Parathyroid adenoma (tissue), 2 donors: ENCODE measurements around the gene FAM110C.
"Not testable (repeated sequence)": the region's sequence is repeated elsewhere in the genome, so short reads cannot be mapped to it uniquely, and the experiment has no call there.

ENCODE experiments used
- H2AFZ ChIP-seq: fragments of 300-600 bp; sonication (generic); one replicate; pipeline ENCODE4 v1.7.0; 2017; ENCODE audit warnings: antibody characterized with exemption, mild to moderate bottlenecking
- H3K27ac ChIP-seq: fragments of 300-600 bp; sonication (generic); one replicate; pipeline ENCODE4 v1.7.0; 2017
- H3K27me3 ChIP-seq: fragments of 300-600 bp; sonication (generic); one replicate; pipeline ENCODE4 v1.7.0; 2017; ENCODE audit warnings: low read length; ENCODE audit not compliant: control insufficient read depth, insufficient read depth
- H3K36me3 ChIP-seq: fragments of 300-600 bp; sonication (generic); one replicate; pipeline ENCODE4 v1.7.0; 2017; ENCODE audit warnings: low read length; ENCODE audit not compliant: control insufficient read depth, insufficient read depth
- H3K4me1 ChIP-seq: fragments of 300-600 bp; sonication (generic); one replicate; pipeline ENCODE4 v1.7.0; 2017; ENCODE audit warnings: control low read depth
- H3K4me2 ChIP-seq: fragments of 300-600 bp; sonication (generic); one replicate; pipeline ENCODE4 v1.7.0; 2017; ENCODE audit warnings: low read length
- H3K4me3 ChIP-seq: fragments of 300-600 bp; sonication (generic); one replicate; pipeline ENCODE4 v1.7.0; 2017; ENCODE audit warnings: low read depth, low read length
- H3K79me2 ChIP-seq: fragments of 300-600 bp; sonication (generic); one replicate; pipeline ENCODE4 v1.7.0; 2017; ENCODE audit warnings: control low read depth
- H3K9ac ChIP-seq: fragments of 300-600 bp; sonication (generic); one replicate; pipeline ENCODE4 v1.7.0; 2017; ENCODE audit warnings: mild to moderate bottlenecking
- H3K9me3 ChIP-seq: fragments of 300-600 bp; sonication (generic); one replicate; pipeline ENCODE4 v1.7.0; 2017; ENCODE audit warnings: low read length; ENCODE audit not compliant: control insufficient read depth
- CTCF ChIP-seq: fragments of 300-600 bp; sonication (generic); IDR thresholded peaks from one replicate; pipeline ENCODE4 v1.7.0; 2017; ENCODE audit warnings: antibody characterized with exemption, mild to moderate bottlenecking
- donor health status: primary hyperparathyroidism.

FAM110C gene

DNA sequence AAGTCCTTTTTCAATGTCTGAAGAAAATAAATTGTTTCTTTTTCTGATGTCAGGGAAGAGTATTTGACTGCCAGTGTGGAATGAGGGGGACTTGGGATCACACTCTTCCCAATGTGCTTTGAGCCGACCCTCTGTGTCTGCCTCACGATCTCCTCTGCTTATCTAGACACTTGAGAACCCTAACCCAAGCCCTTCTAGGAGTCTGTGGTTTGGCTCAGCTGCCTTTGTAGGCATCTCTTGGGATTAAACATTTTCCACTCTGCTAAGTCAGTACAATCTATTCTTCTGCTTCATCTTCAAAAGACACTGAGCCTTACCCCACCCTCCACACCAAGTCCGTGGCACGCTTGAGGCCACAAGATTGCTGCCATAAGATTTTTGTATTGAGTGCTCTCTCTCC is 19.4 kb downstream of the FAM110C start:
- no peaks in the 10 kb centered on the region for H3K4me1 ChIP-seq
- no peak overlapping the region for H2AFZ ChIP-seq
- no peaks in the 10 kb centered on the region for H3K79me2 ChIP-seq
- no peaks in the 10 kb centered on the region for H3K27me3 ChIP-seq
- H3K9me3 ChIP-seq: no peaks in the 10 kb centered on the region
- TF ChIP-seq CTCF: no peak
- H3K4me2 ChIP-seq: no peak overlapping the region
- H3K27ac ChIP-seq: no peak overlapping the region
- no peaks in the 10 kb centered on the region for H3K36me3 ChIP-seq
- H3K9ac ChIP-seq: no peak overlapping the region
- no peak overlapping the region for H3K4me3 ChIP-seq

- Histone ChIP-seq H3K27ac (no peak overlapping the region), H3K4me3 (no peak overlapping the region), H3K27me3 (no peaks in the 10 kb centered on the region), H3K4me2 (no peak overlapping the region), H3K4me1 (no peaks in the 10 kb centered on the region), H2AFZ (no peak overlapping the region), H3K9ac (no peak overlapping the region), H3K9me3 (no peaks in the 10 kb centered on the region), H3K36me3 (no peaks in the 10 kb centered on the region), H3K79me2 (no peaks in the 10 kb centered on the region)
- no peak for TF ChIP-seq CTCF
These were observed 20.8 kb downstream of the FAM110C start for GRCh38 chr2:25543-25942.

GRCh38 chr2:24591-24990 is 21.7 kb downstream of the FAM110C start:
- H3K4me2 ChIP-seq, H3K4me1 ChIP-seq, H3K27ac ChIP-seq, H3K27me3 ChIP-seq, H3K36me3 ChIP-seq, H3K79me2 ChIP-seq, H3K4me3 ChIP-seq, H3K9ac ChIP-seq, H3K9me3 ChIP-seq, H2AFZ ChIP-seq: not testable (repeated sequence)

DNA sequence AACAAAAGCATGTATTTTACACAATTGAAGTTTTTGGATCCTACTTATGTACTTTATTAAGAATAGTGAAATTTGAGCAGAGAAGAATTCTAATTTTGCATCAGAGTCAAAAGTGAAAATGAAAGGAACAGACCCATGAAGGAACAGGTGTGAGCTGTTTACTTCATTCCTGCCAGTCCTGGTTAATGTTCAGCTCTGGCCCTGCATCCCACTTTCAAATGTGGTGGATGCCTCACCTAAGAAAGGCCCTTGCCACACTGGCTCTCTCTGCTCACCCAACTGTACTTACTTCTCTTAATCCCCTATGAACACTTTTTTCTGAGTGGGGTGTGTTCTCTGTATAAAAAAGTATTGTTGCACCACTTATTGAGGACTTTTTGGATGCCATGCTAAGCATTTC is 22.2 kb downstream of the FAM110C start:
- Histone ChIP-seq H3K27ac (no peak overlapping the region), H3K9me3 (no peaks in the 10 kb centered on the region), H3K9ac (no peak overlapping the region), H3K4me1 (no peaks in the 10 kb centered on the region), H2AFZ (no peak overlapping the region), H3K4me2 (no peak overlapping the region), H3K4me3 (no peak overlapping the region), H3K36me3 (no peaks in the 10 kb centered on the region), H3K79me2 (no peaks in the 10 kb centered on the region), H3K27me3 (no peaks in the 10 kb centered on the region)
- no peak for TF ChIP-seq CTCF

DNA sequence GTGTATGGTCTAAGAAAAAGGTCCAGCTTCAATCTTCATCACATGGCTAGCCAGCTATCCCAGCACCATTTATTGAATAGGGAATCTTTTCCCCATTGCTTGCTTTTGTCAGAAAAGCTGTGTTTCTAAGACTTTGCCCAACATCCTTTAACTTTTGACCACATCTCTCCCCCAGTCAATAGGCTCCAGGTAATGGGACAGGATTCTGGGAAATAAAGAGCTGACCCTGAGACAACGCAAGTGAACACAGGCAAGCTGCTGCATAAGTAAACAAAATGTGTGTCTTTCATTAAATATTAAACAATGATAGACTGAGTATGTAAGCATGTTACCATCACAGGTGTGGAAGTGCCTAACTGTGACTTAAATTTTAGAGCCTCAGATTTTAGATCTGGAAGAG is 23.0 kb downstream of the FAM110C start:
- TF ChIP-seq CTCF: no peak
- Histone ChIP-seq H3K9me3 (no peaks in the 10 kb centered on the region), H3K27ac (no peak overlapping the region), H2AFZ (no peak overlapping the region), H3K4me3 (no peak overlapping the region), H3K4me2 (no peak overlapping the region), H3K9ac (no peak overlapping the region), H3K36me3 (no peaks in the 10 kb centered on the region), H3K79me2 (no peaks in the 10 kb centered on the region), H3K27me3 (no peaks in the 10 kb centered on the region), H3K4me1 (no peaks in the 10 kb centered on the region)

GRCh38 chr2:22244-22643 is 24.1 kb downstream of the FAM110C start:
- H3K4me1 ChIP-seq: not testable (repeated sequence)

DNA sequence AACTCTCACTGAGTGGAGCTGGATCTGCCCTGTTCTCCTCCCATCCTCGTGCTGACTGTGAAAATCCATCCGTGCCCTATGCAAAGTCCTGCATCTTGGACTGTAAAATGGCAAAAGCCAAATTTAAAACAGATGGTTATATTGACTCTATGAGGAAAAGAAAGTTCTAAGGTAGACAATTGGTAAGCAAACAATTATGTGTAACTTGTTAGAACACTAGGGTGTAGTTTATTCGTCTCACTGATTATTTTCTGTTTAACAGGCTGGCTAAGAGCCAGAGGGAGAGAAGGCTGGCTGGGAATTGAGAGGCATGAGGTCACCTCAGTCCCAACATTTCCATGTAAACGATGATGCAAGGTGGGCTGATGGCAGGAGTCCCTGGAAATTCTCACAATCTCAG is 26.0 kb downstream of the FAM110C start:
- H3K9ac ChIP-seq, H2AFZ ChIP-seq, H3K4me1 ChIP-seq, H3K27ac ChIP-seq, H3K27me3 ChIP-seq, H3K79me2 ChIP-seq, H3K4me3 ChIP-seq, H3K9me3 ChIP-seq, H3K36me3 ChIP-seq, H3K4me2 ChIP-seq: not testable (repeated sequence)

More at GRCh38 chr2:22244-22643, 24.1 kb downstream of the FAM110C start:
- H3K27me3 ChIP-seq, H3K36me3 ChIP-seq, H3K79me2 ChIP-seq, H3K4me3 ChIP-seq, H3K9ac ChIP-seq, H3K27ac ChIP-seq, H3K9me3 ChIP-seq, H2AFZ ChIP-seq, H3K4me2 ChIP-seq: not testable (repeated sequence)
